ENCODE results near the gene TMEM91. TPM values are rescaled to one million over a fixed set of nuclear protein-coding genes. Genes with fewer than 3 reads are reported as not detected.

The TMEM91 gene
- total and polyA plus RNA-seq, 2 of the 13 experiments (the other 11 are each of a cell fraction or from before 2014, with no cell fraction given) = 6.3 to 10.3 TPM

DNA sequence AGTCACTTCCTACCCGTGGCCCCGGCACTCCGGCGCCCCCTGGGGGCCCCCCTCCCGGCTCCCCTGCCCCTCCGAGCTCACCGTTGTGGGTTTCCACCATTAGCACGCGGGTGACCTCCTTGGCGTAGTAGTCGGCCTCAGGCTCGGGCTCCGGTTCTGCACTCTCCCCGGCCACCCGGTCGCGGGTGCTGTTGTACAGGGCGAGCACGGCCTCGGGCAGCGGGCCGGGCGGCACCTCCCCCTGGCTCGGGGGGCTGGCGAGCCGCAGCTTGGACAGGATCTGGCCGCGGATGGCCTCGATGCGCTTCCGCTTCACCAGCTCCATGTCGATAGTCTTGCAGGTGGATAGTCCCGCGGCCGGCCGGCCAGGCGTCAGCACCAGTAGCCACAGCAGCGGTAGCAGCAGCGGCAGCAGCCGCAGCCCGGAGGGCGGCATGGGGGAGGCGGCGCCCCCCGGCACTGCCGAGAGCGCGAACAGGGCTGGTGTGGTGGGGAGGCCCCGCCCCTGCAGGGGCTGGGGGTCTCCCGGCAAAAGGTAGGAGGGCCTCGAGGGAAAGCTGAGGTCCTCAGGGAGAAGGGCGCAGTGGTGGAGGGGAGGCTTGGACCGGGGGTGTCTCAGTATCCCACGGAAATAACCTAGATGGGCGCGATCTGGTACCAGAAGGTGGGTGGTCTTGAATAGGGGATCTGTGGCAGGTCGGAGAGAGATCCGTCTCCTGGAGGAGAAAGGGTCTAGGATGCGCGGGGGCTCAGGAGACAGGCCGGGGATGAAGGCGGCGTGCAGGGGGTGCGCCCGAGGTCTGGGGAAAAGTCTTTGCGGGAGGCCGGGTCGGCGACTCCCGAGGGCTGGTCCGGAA is 23.5 kb upstream of the TMEM91 start (continued):
- TF ChIP-seq, protein P1, sequence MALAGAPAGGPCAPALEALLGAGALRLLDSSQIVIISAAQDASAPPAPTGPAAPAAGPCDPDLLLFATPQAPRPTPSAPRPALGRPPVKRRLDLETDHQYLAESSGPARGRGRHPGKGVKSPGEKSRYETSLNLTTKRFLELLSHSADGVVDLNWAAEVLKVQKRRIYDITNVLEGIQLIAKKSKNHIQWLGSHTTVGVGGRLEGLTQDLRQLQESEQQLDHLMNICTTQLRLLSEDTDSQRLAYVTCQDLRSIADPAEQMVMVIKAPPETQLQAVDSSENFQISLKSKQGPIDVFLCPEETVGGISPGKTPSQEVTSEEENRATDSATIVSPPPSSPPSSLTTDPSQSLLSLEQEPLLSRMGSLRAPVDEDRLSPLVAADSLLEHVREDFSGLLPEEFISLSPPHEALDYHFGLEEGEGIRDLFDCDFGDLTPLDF (CRISPR knock-in tag; IDR thresholded peaks at IDR 0.05) = 0 out of 2 replicates have a peak, but pooled peaks have one; percentile 48
- TF ChIP-seq ZKSCAN8 (CRISPR knock-in tag; IDR thresholded peaks at IDR 0.05; ENCODE audit: borderline replicate concordance) = no peak
- no peak; the same call in 1 of the 2 replicates for TF ChIP-seq POLR2G (IDR thresholded peaks at IDR 0.05; ENCODE audit: low read depth, low read length)
- TF ChIP-seq MBD4 (IDR thresholded peaks at IDR 0.05; ENCODE audit: borderline replicate concordance, low read length) = no peak
- no peak for TF ChIP-seq RFX5 (IDR thresholded peaks at IDR 0.05; ENCODE audit: low read depth, low read length)
- TF ChIP-seq AHR (CRISPR knock-in tag; IDR thresholded peaks at IDR 0.05) = no peak; the same call in 1 of the 2 replicates
- TF ChIP-seq NFATC3 (CRISPR knock-in tag; IDR thresholded peaks at IDR 0.05) = no peak
- TF ChIP-seq, protein P2, sequence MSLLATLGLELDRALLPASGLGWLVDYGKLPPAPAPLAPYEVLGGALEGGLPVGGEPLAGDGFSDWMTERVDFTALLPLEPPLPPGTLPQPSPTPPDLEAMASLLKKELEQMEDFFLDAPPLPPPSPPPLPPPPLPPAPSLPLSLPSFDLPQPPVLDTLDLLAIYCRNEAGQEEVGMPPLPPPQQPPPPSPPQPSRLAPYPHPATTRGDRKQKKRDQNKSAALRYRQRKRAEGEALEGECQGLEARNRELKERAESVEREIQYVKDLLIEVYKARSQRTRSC (CRISPR knock-in tag; IDR thresholded peaks at IDR 0.05; ENCODE audit: low read depth) = no peak
- no peak for TF ChIP-seq MATR3 (CRISPR knock-in tag; IDR thresholded peaks at IDR 0.05)
- TF ChIP-seq SP4 (CRISPR knock-in tag; IDR thresholded peaks at IDR 0.05) = no peak; the same call in 1 of the 2 replicates
- TF ChIP-seq DMAP1 (CRISPR knock-in tag; IDR thresholded peaks at IDR 0.05) = no peak; the same call in 1 of the 2 replicates
- TF ChIP-seq ZBTB2 (CRISPR knock-in tag; IDR thresholded peaks at IDR 0.05; ENCODE audit: low read depth) = no peak
- TF ChIP-seq, protein P3, sequence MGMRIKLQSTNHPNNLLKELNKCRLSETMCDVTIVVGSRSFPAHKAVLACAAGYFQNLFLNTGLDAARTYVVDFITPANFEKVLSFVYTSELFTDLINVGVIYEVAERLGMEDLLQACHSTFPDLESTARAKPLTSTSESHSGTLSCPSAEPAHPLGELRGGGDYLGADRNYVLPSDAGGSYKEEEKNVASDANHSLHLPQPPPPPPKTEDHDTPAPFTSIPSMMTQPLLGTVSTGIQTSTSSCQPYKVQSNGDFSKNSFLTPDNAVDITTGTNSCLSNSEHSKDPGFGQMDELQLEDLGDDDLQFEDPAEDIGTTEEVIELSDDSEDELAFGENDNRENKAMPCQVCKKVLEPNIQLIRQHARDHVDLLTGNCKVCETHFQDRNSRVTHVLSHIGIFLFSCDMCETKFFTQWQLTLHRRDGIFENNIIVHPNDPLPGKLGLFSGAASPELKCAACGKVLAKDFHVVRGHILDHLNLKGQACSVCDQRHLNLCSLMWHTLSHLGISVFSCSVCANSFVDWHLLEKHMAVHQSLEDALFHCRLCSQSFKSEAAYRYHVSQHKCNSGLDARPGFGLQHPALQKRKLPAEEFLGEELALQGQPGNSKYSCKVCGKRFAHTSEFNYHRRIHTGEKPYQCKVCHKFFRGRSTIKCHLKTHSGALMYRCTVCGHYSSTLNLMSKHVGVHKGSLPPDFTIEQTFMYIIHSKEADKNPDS (CRISPR knock-in tag; IDR thresholded peaks at IDR 0.05) = no peak
- TF ChIP-seq ATF1 (CRISPR knock-in tag; IDR thresholded peaks at IDR 0.05) = no peak
- TF ChIP-seq, protein P4, sequence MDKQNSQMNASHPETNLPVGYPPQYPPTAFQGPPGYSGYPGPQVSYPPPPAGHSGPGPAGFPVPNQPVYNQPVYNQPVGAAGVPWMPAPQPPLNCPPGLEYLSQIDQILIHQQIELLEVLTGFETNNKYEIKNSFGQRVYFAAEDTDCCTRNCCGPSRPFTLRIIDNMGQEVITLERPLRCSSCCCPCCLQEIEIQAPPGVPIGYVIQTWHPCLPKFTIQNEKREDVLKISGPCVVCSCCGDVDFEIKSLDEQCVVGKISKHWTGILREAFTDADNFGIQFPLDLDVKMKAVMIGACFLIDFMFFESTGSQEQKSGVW (CRISPR knock-in tag; IDR thresholded peaks at IDR 0.05; ENCODE audit: borderline replicate concordance) = no peak
- TF ChIP-seq ZEB1 (IDR thresholded peaks at IDR 0.05; ENCODE audit: insufficient replicate concordance, low read depth) = no peak
- TF ChIP-seq SETDB1 (CRISPR knock-in tag; IDR thresholded peaks at IDR 0.05; ENCODE audit: borderline replicate concordance) = no peak
- no peak for TF ChIP-seq GZF1 (CRISPR knock-in tag; IDR thresholded peaks at IDR 0.05)
- no peak for TF ChIP-seq ZNF644 (CRISPR knock-in tag; IDR thresholded peaks at IDR 0.05; ENCODE audit: low read depth)
- TF ChIP-seq MXD4 (CRISPR knock-in tag; IDR thresholded peaks at IDR 0.05) = peak; percentile 44; the same call in 1 of the 2 replicates
- no peak for TF ChIP-seq MZF1 (CRISPR knock-in tag; IDR thresholded peaks at IDR 0.05; ENCODE audit: borderline replicate concordance)
- TF ChIP-seq ZNF296 (CRISPR knock-in tag; conservative IDR thresholded peaks at IDR 0.05) = no peak
- TF ChIP-seq ZFP1 (CRISPR knock-in tag; IDR thresholded peaks at IDR 0.05) = no peak
- no peak for TF ChIP-seq HCFC1 (IDR thresholded peaks at IDR 0.05; ENCODE audit: low read depth, low read length)

Data from HepG2 (cell line).